ENCODE data around the gene PRR29.

DNA sequence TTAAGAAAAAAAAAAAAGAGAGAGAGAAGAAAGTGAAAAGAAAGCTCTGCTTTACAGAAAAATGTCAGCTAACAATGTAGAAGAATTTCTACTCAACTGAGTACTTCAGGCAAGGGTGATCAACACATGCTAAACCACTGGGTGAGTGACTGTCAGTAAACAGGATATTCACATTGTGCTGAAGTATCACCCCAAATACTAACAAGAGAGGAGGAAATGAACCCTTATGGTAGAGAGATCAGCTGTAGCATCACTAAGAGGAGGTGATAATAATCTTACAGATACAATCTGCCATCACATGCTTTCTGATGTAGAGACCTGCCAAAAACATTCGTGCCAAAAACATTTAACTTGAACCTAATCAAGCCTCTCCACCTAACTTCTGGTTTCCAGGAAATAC, 53.0 kb downstream of the PRR29 start:
- TF ChIP-seq, protein P1, sequence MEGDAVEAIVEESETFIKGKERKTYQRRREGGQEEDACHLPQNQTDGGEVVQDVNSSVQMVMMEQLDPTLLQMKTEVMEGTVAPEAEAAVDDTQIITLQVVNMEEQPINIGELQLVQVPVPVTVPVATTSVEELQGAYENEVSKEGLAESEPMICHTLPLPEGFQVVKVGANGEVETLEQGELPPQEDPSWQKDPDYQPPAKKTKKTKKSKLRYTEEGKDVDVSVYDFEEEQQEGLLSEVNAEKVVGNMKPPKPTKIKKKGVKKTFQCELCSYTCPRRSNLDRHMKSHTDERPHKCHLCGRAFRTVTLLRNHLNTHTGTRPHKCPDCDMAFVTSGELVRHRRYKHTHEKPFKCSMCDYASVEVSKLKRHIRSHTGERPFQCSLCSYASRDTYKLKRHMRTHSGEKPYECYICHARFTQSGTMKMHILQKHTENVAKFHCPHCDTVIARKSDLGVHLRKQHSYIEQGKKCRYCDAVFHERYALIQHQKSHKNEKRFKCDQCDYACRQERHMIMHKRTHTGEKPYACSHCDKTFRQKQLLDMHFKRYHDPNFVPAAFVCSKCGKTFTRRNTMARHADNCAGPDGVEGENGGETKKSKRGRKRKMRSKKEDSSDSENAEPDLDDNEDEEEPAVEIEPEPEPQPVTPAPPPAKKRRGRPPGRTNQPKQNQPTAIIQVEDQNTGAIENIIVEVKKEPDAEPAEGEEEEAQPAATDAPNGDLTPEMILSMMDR (IDR thresholded peaks at IDR 0.05; ENCODE audit: low read depth, low read length, poor library complexity, severe bottlenecking): no peak
- TF ChIP-seq EZH2phosphoT487 (IDR thresholded peaks at IDR 0.05; ENCODE audit: borderline replicate concordance, low read length): no peak
